EL (cell line): ENCODE measurements around the gene CHRNA7.
"Not testable (repeated sequence)": the region's sequence is repeated elsewhere in the genome, so short reads cannot be mapped to it uniquely, and the experiment has no call there.

Experiments
- DNase-seq: peaks from one replicate; pipeline ENCODE4 v3.0.0-alpha.2; 2016

CHRNA7 gene

GRCh38 chr15:32196206-32196605, 165.9 kb downstream of the CHRNA7 start:
- not testable (repeated sequence) for DNase-seq

GRCh38 chr15:32198938-32199337, 168.6 kb downstream of the CHRNA7 start:
- DNase-seq: not testable (repeated sequence)

- not testable (repeated sequence) for DNase-seq
Measured at GRCh38 chr15:32209081-32209480, 178.8 kb downstream of the CHRNA7 start.

- no peak for DNase-seq
Measured at GRCh38 chr15:32218666-32219065, 188.4 kb downstream of the CHRNA7 start.
